Stimulated activated memory B cell treated with anti-CD40 and anti-IgM and Interleukin-4, amounts not matched to agents 10 μg/mL and 1 μg/mL and 100 μg/mL, for 72 hours (primary cell): ENCODE results near the gene LRRC49.
"Not testable (repeated sequence)": the region's sequence is repeated elsewhere in the genome, so short reads cannot be mapped to it uniquely, and the experiment has no call there.

Experiments
- ATAC-seq: fragments of 150-1000 bp; cut with Tn5 transposase; 2 replicates; pipeline ENCODE4 v1.10.0; 2021
- H3K27ac Mint-ChIP-seq: one replicate; pipeline ENCODE4 v1.8.0; 2022; ENCODE audit warnings: mild to moderate bottlenecking, mixed read lengths
- H3K27me3 Mint-ChIP-seq: one replicate; pipeline ENCODE4 v1.8.0; 2022; ENCODE audit warnings: mixed read lengths
- H3K36me3 Mint-ChIP-seq: one replicate; pipeline ENCODE4 v1.8.0; 2022; ENCODE audit warnings: mixed read lengths
- H3K4me1 Mint-ChIP-seq: one replicate; pipeline ENCODE4 v1.8.0; 2022; ENCODE audit warnings: mixed read lengths
- H3K4me3 Mint-ChIP-seq: one replicate; pipeline ENCODE4 v1.8.0; 2022; ENCODE audit warnings: mild to moderate bottlenecking, moderate library complexity, mixed read lengths
- H3K9me3 Mint-ChIP-seq: one replicate; pipeline ENCODE4 v1.8.0; 2022; ENCODE audit warnings: mixed read lengths

LRRC49 gene

GRCh38 chr15:71035478-71035877 is 142.9 kb downstream of the LRRC49 start:
- H3K4me1 Mint-ChIP-seq, H3K4me3 Mint-ChIP-seq, ATAC-seq, H3K9me3 Mint-ChIP-seq, H3K27ac Mint-ChIP-seq, H3K36me3 Mint-ChIP-seq: not testable (repeated sequence)
- peaks cover 13% of the 10 kb centered on the region for H3K27me3 Mint-ChIP-seq

DNA sequence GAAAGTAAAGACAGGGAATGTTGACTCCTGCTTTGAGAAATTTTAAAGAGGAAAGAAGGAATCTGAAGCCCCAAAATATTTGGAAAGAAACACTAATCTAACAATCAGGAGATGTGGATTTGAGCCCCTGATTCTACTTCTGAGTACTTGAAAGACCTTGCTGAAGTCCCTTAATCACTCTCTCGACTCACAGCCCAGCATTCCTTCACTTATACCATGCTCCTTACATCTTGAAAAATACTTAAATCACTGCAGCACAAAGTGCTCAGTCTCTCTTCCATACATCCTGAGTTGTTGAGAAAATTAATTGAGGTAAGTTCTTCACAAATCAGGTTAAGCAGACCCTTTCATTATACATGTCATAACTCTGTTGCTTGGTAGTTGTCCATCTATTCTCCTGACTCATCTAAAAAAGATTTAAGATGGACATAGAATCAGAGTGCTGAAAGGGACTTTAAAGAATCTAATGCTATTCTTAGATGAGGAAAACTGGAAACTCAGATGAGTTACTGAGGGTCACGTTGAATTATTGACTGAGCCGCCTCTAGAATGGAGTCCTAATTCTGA is 149.8 kb downstream of the LRRC49 start:
- Mint-ChIP-seq H3K27ac (no peak overlapping the region), H3K36me3 (no peaks in the 10 kb centered on the region), H3K27me3 (no peaks in the 10 kb centered on the region), H3K4me1 (no peaks in the 10 kb centered on the region), H3K9me3 (no peaks in the 10 kb centered on the region), H3K4me3 (no peak overlapping the region)
- ATAC-seq: no peak

GRCh38 chr15:71043373-71043772 is 150.7 kb downstream of the LRRC49 start:
- H3K4me1 Mint-ChIP-seq: no peaks in the 10 kb centered on the region

GRCh38 chr15:71044006-71044405 is 151.4 kb downstream of the LRRC49 start:
- Mint-ChIP-seq H3K36me3 (no peaks in the 10 kb centered on the region), H3K27me3 (no peaks in the 10 kb centered on the region), H3K4me1 (no peaks in the 10 kb centered on the region), H3K9me3 (no peaks in the 10 kb centered on the region), H3K4me3 (no peak overlapping the region), H3K27ac (no peak overlapping the region)
- no peak for ATAC-seq

More at GRCh38 chr15:71043373-71043772, 150.7 kb downstream of the LRRC49 start:
- H3K36me3 Mint-ChIP-seq: no peaks in the 10 kb centered on the region
- H3K27me3 Mint-ChIP-seq: no peaks in the 10 kb centered on the region
- no peak overlapping the region for H3K27ac Mint-ChIP-seq
- H3K9me3 Mint-ChIP-seq: no peaks in the 10 kb centered on the region
- H3K4me3 Mint-ChIP-seq: no peak overlapping the region
- ATAC-seq: no peak

DNA sequence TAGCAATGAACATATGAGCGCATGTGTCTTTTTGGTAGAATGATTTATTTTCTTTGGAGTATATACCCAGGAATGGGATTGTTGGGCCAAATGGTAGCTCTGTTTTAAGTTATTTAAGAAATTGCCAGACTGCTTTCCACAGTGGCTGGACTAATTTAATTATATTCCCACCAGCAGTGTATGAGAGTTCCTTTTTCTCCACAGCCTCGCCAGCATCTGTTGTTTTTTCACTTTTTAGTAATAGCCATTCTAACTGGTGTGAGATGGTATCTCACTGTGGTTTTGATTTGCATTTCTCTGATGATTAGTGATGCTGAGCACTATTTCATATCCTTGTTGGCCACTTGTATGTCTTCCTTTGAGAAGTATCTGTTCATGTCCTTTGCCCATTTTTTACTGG is 153.5 kb downstream of the LRRC49 start:
- H3K4me3 Mint-ChIP-seq, H3K27ac Mint-ChIP-seq, H3K9me3 Mint-ChIP-seq, H3K4me1 Mint-ChIP-seq, H3K36me3 Mint-ChIP-seq, H3K27me3 Mint-ChIP-seq, ATAC-seq: not testable (repeated sequence)

DNA sequence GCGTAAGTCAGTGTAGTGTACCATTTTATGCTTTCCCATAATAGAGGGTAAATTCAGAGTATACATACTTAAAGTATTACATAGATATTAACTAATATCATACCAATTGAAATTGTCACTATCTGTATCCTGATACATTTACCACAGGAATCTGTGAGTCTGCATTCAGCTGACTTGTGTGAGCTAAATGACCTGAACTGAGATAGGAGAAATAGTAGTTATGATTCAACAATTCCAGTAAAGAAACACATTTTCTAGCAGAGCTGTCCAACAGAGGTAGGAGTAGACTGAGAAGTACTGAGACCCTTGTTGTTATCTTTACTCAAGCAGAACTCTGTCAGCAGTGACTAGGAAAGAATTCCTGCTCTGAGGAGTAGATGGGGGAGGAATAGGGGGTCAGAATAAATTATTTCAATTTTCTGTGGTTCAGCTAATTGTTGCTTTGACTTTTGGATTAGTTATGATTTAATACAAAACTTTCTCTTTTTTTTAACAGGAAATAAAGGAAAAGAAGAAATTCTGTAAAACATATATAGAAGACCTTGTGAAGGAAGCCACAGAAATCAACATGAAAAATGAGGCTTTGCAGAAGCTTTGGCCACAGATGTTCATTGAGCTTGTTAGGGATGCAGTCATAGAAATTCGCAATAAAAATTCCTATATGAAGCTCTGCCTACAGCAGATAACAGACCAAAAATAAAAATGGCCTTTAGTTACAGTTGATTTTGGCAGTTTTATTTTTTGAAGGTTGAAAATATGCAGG is 156.5 kb downstream of the LRRC49 start:
- Mint-ChIP-seq H3K9me3 (no peaks in the 10 kb centered on the region), H3K4me3 (no peak overlapping the region), H3K36me3 (no peaks in the 10 kb centered on the region), H3K4me1 (no peaks in the 10 kb centered on the region), H3K27me3 (no peaks in the 10 kb centered on the region), H3K27ac (no peak overlapping the region)
- no peak for ATAC-seq

DNA sequence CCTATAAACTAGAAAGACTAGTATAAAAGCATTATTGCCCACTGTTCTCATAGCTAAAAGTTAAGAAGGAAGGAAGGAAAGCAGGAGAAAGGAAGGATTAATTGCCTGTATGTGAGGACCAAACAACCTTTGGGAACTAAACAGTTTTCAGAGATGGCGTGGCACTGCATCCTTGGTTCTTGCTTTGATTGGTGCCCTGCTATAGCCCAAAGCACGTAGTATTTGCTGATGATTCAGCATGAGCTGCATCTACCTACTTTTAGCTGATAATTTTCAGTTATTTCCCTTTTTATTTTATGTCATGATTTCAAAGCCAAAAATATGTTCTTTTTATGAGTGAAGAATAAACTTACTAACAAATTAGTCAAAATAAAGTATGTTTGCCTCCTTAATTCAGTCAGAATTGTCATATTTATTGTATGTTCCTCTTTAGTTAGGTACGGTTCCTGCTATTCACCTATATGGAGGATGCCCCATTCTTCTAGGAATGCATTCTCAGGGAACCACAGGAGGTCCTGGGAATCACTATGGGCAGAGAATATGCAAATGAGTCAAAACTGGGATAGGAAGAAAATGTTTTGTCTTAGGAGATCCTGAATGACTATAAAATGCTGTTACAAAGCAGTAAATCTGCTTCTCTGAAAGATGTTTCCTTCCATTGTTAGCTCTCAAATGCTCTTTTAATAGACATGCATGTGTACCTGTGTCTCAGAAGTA is 157.2 kb downstream of the LRRC49 start:
- no peaks in the 10 kb centered on the region for H3K4me1 Mint-ChIP-seq

GRCh38 chr15:71050461-71050860 is 157.8 kb downstream of the LRRC49 start:
- Mint-ChIP-seq H3K4me3 (no peak overlapping the region), H3K9me3 (no peaks in the 10 kb centered on the region), H3K27me3 (no peaks in the 10 kb centered on the region), H3K27ac (no peak overlapping the region), H3K4me1 (no peaks in the 10 kb centered on the region), H3K36me3 (no peaks in the 10 kb centered on the region)
- no peak for ATAC-seq

More for the DNA sequence above, 157.2 kb downstream of the LRRC49 start:
- H3K27me3 Mint-ChIP-seq: no peaks in the 10 kb centered on the region
- no peak overlapping the region for H3K27ac Mint-ChIP-seq
- no peaks in the 10 kb centered on the region for H3K9me3 Mint-ChIP-seq
- H3K4me3 Mint-ChIP-seq: no peak overlapping the region
- no peak for ATAC-seq
- H3K36me3 Mint-ChIP-seq: no peaks in the 10 kb centered on the region

- Mint-ChIP-seq H3K4me1 (no peaks in the 10 kb centered on the region), H3K9me3 (no peaks in the 10 kb centered on the region), H3K4me3 (no peak overlapping the region), H3K27me3 (no peaks in the 10 kb centered on the region), H3K36me3 (no peaks in the 10 kb centered on the region), H3K27ac (no peak overlapping the region)
- ATAC-seq: no peak
Measured at GRCh38 chr15:71051539-71051938, 158.9 kb downstream of the LRRC49 start.

DNA sequence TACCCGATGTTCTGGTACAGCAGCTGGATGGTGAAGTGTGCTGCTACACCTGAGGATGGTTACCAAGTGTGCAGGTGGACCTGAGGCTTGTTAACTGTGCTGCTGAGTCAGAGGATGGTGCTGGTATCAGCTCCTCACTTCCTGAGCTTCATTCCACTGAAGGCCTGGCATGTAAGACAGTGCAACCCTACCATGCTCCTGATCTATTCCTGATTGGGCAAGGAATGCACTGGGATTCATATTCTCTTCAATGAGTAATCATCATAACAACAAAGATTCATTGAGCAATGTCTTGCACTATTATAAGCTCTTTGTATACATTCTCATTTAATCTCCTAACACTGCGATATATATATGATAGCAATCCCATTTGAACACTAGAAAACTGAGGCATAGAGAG is 159.7 kb downstream of the LRRC49 start:
- H3K36me3 Mint-ChIP-seq: no peaks in the 10 kb centered on the region
- H3K4me1 Mint-ChIP-seq: no peaks in the 10 kb centered on the region
- no peak overlapping the region for H3K27ac Mint-ChIP-seq
- no peaks in the 10 kb centered on the region for H3K9me3 Mint-ChIP-seq
- H3K27me3 Mint-ChIP-seq: no peaks in the 10 kb centered on the region
- ATAC-seq: no peak
- no peak overlapping the region for H3K4me3 Mint-ChIP-seq

GRCh38 chr15:71054286-71054952 is 161.8 kb downstream of the LRRC49 start:
- Mint-ChIP-seq H3K9me3 (no peaks in the 10 kb centered on the region), H3K36me3 (no peaks in the 10 kb centered on the region), H3K4me1 (no peaks in the 10 kb centered on the region), H3K27ac (no peak overlapping the region), H3K27me3 (no peaks in the 10 kb centered on the region), H3K4me3 (no peak overlapping the region)
- no peak for ATAC-seq

GRCh38 chr15:71055461-71055860 is 162.8 kb downstream of the LRRC49 start:
- H3K27me3 Mint-ChIP-seq: no peaks in the 10 kb centered on the region
- H3K9me3 Mint-ChIP-seq: peaks cover 3% of the 10 kb centered on the region
- no peak overlapping the region for H3K4me3 Mint-ChIP-seq
- no peak overlapping the region for H3K27ac Mint-ChIP-seq
- ATAC-seq: no peak
- no peaks in the 10 kb centered on the region for H3K36me3 Mint-ChIP-seq
- H3K4me1 Mint-ChIP-seq: no peaks in the 10 kb centered on the region

GRCh38 chr15:71056111-71056510 is 163.5 kb downstream of the LRRC49 start:
- H3K9me3 Mint-ChIP-seq: peaks cover 3% of the 10 kb centered on the region
- H3K4me1 Mint-ChIP-seq: no peaks in the 10 kb centered on the region
- no peak overlapping the region for H3K4me3 Mint-ChIP-seq
- peaks cover 2% of the 10 kb centered on the region for H3K27me3 Mint-ChIP-seq
- H3K27ac Mint-ChIP-seq: no peak overlapping the region
- no peaks in the 10 kb centered on the region for H3K36me3 Mint-ChIP-seq
- no peak for ATAC-seq

GRCh38 chr15:71057143-71057542 is 164.5 kb downstream of the LRRC49 start:
- Mint-ChIP-seq H3K4me1 (no peaks in the 10 kb centered on the region), H3K9me3 (peaks cover 3% of the 10 kb centered on the region), H3K27me3 (peaks cover 11% of the 10 kb centered on the region), H3K4me3 (no peak overlapping the region), H3K36me3 (no peaks in the 10 kb centered on the region), H3K27ac (no peak overlapping the region)
- no peak for ATAC-seq

- Mint-ChIP-seq H3K4me3 (no peak overlapping the region), H3K4me1 (no peaks in the 10 kb centered on the region), H3K27me3 (peaks cover 11% of the 10 kb centered on the region), H3K36me3 (no peaks in the 10 kb centered on the region), H3K27ac (no peak overlapping the region), H3K9me3 (peaks cover 3% of the 10 kb centered on the region)
- no peak for ATAC-seq
Measured at GRCh38 chr15:71057581-71057980, 165.0 kb downstream of the LRRC49 start.
